Common myeloid progenitor, CD34-positive (primary cell): Measurements from ENCODE around the gene PPFIA4.

Experiments
- CTCF ChIA-PET: fragments of 350-600 bp; sonication (Branson Sonifier 250); formaldehyde crosslinking; loops from one replicate; lab custom pipeline; 2021; ENCODE audit warnings: antibody characterized with exemption; lab: Charles Lee
- POLR2A ChIA-PET: fragments of 350-600 bp; sonication (Branson Sonifier 250); formaldehyde crosslinking; loops from one replicate; lab custom pipeline; 2021; ENCODE audit warnings: antibody characterized with exemption; lab: Charles Lee
- DNase-seq, 3 donors: peaks; one replicate each; pipeline versions ENCODE4 v3.0.0 to v3.0.0-alpha.2; 2013
- H3K27ac ChIP-seq, 2 experiments: 1 replicate in 1 of 2; 2 replicates in 1 of 2; pipeline ENCODE4 v1.7.0; 2013; ENCODE audit warnings: inconsistent platforms in 2 of 2, low read length in 2 of 2, mild to moderate bottlenecking in 2 of 2, low read depth in 1 of 2, moderate library complexity in 1 of 2; ENCODE audit not compliant: severe bottlenecking in 2 of 2, insufficient read depth in 1 of 2, poor library complexity in 1 of 2
- H3K27me3 ChIP-seq, 5 experiments: replicated peaks in 2 of 5; 1 replicate in 3 of 5; 2 replicates in 2 of 5; pipeline versions ENCODE4 v1.6.1 to v1.7.0; 2013; ENCODE audit warnings: low read length in 4 of 5, mild to moderate bottlenecking in 2 of 5, moderate library complexity in 2 of 5, inconsistent platforms in 1 of 5; ENCODE audit not compliant: insufficient read depth in 5 of 5, control insufficient read depth in 4 of 5
- H3K36me3 ChIP-seq, 4 experiments: 1 replicate in 2 of 4; 2 replicates in 2 of 4; pipeline versions ENCODE4 v1.6.1 to v1.7.0; 2013; ENCODE audit warnings: low read length in 3 of 4, control low read depth in 1 of 4, mild to moderate bottlenecking in 1 of 4; ENCODE audit not compliant: control insufficient read depth in 4 of 4, insufficient read depth in 4 of 4
- H3K4me1 ChIP-seq, 4 experiments: 1 replicate in 3 of 4; 2 replicates in 1 of 4; pipeline versions ENCODE4 v1.6.1 to v1.7.1; 2013; ENCODE audit warnings: low read length in 3 of 4, mild to moderate bottlenecking in 3 of 4, control low read depth in 1 of 4, inconsistent platforms in 1 of 4, moderate library complexity in 1 of 4; ENCODE audit not compliant: control insufficient read depth in 4 of 4, insufficient read depth in 4 of 4; ENCODE audit errors: control extremely low read depth in 1 of 4
- H3K4me3 ChIP-seq, 7 experiments: 1 replicate in 4 of 7; 2 replicates in 3 of 7; pipeline versions ENCODE4 v1.5.1 to v1.7.0; 2013; ENCODE audit warnings: mild to moderate bottlenecking in 7 of 7, low read length in 6 of 7, moderate library complexity in 6 of 7, inconsistent platforms in 2 of 7, low read depth in 2 of 7, control low read depth in 1 of 7; ENCODE audit not compliant: insufficient read depth in 4 of 7, control insufficient read depth in 1 of 7; ENCODE audit errors: extremely low read depth in 1 of 7
- H3K9me3 ChIP-seq, 5 experiments: 1 replicate in 4 of 5; 2 replicates in 1 of 5; pipeline versions ENCODE4 v1.6.1 to v1.7.1; 2013; ENCODE audit warnings: low read length in 4 of 5, mild to moderate bottlenecking in 2 of 5, inconsistent platforms in 1 of 5, low read depth in 1 of 5, moderate library complexity in 1 of 5; ENCODE audit not compliant: control insufficient read depth in 4 of 5, insufficient read depth in 2 of 5; ENCODE audit errors: control extremely low read depth in 1 of 5
- WGBS: methylation state at CpG from one replicate; pipeline ENCODE4 v1.1.5; 2013; ENCODE audit not compliant: insufficient coverage; 5-methylcytosine and 5-hydroxymethylcytosine counted together

PPFIA4 gene

DNA sequence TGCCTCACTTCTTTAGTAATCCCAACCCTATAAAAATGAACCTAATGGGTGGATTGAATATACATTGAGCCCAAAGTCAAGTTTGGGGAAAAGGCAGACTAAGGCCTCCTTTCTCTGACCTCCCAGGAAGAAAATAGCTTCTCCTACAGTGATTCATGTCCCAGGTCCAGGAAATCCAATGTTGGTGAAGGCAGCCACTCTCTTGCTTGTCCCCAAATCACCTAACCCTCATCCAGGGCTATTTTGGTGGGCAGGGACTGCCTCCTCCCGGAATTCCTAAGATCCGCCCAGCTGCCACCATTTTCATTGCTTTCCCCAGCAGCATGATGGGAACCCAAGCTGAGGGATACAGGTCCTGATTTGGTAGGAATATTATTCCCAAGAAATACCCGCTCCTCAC is 51.1 kb downstream of the PPFIA4 start:
- Histone ChIP-seq H3K27me3 (peaks cover 0 to 35% (median 2%) of the 10 kb centered on the region in 5 experiments), H3K4me1 (peaks cover 0 to 22% (median 17%) of the 10 kb centered on the region in 4 experiments), H3K4me3 (no peak overlapping the region), H3K9me3 (no peaks in the 10 kb centered on the region), H3K27ac (no peak overlapping the region), H3K36me3 (no peaks in the 10 kb centered on the region)
- no peak for DNase-seq
- 100% methylated on average over 2 of the region's 3 CpGs for WGBS
- ChIA-PET POLR2A (no interaction called here), CTCF (interaction anchor here (0.9 to 2.9 kb wide), 10 partner anchors 15 to 190 kb away, joined by 3 to 8 read pairs (median 4); no protein-coding TSS in a partner anchor)

DNA sequence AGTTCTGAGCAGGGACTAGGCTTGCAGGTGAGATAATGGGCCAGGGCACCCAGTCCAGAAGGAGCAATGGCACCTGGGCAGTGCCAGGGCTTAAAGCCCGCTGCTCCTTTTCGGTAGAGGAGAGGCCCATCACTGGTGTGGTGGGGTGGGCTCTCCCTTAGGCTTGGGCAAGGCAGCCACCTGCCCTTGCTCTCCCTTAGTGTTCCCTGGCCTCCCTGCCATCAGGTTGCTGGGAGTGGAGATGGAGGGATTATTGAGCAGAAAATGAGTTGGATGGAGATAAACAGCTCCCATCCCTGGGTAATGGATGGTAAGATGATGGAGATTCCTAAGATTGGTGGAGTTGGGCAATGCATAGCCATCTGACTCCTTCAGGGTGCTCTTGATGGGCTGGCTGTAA is 51.7 kb downstream of the PPFIA4 start:
- Histone ChIP-seq H3K4me3 (no peak overlapping the region), H3K9me3 (no peaks in the 10 kb centered on the region), H3K27ac (no peak overlapping the region), H3K27me3 (peaks cover 0 to 35% (median 2%) of the 10 kb centered on the region in 5 experiments), H3K36me3 (no peaks in the 10 kb centered on the region), H3K4me1 (peaks cover 0 to 27% (median 20%) of the 10 kb centered on the region in 4 experiments)
- WGBS: no CpG with 5 or more reads among the region's 2 CpGs
- POLR2A ChIA-PET: no interaction called here
- DNase-seq: no peak
- CTCF ChIA-PET: interaction anchor here (0.9 to 2.9 kb wide), 6 partner anchors 16 to 189 kb away, joined by 3 to 8 read pairs (median 5); no protein-coding TSS in a partner anchor

DNA sequence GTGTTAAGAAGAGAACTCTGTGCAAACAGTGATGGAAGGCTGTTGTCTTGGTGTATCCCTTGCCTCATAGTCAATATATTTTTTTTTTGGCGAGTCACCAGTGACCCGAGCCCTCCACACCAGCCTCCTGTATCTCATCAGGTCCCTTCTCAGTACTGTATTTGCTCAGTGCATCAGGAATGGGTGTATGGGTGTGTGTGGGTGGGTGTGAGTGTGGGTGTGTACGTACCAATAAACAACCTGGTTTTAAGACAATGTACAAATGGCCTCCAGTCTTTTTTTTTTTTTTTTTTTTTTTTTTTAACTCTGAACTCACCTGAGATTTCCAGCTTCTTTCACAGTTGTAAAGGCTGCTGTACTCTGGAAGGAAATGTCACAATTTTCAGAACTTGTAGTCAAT is 52.2 kb downstream of the PPFIA4 start:
- WGBS: no CpG with 5 or more reads among the region's 3 CpGs
- Histone ChIP-seq H3K9me3 (no peaks in the 10 kb centered on the region), H3K4me3 (no peak overlapping the region), H3K36me3 (no peaks in the 10 kb centered on the region), H3K4me1 (peaks cover 0 to 27% (median 20%) of the 10 kb centered on the region in 4 experiments), H3K27ac (no peak overlapping the region), H3K27me3 (peaks cover 0 to 33% (median 2%) of the 10 kb centered on the region in 5 experiments)
- ChIA-PET CTCF (interaction anchor here (0.9 to 2.9 kb wide), 4 partner anchors 16 to 191 kb away, joined by 3 to 7 read pairs (median 4); no protein-coding TSS in a partner anchor), POLR2A (interaction anchor here (0.6 to 0.7 kb wide), 2 partner anchors 21 to 190 kb away, joined by 3 to 4 read pairs; no protein-coding TSS in a partner anchor)
- no peak for DNase-seq

DNA sequence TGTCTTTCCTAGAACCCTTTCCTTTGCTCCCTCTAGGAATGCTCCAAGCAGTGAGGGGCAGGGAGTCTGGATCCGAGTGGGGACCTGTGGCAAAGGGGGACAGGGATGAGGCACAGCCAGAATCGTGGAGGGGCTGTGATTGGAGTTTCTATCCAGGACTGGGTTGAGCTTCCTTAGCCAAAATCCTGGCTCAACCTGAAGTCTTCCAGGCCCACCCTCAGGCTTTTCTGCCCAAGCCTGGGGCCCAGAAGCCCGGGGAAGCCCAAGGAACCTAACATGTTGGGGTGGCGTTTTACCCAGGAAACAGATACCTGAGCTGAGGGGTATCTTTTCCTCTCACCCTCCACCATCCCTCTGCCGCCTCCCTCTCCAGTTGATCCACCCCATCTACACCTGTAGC is 54.2 kb downstream of the PPFIA4 start:
- Histone ChIP-seq H3K36me3 (no peaks in the 10 kb centered on the region), H3K27me3 (peaks cover 0 to 24% (median 0%) of the 10 kb centered on the region in 5 experiments), H3K4me3 (no peak overlapping the region), H3K4me1 (peaks cover 0 to 18% (median 15%) of the 10 kb centered on the region in 4 experiments), H3K27ac (no peak overlapping the region), H3K9me3 (no peaks in the 10 kb centered on the region)
- ChIA-PET POLR2A (no interaction called here), CTCF (interaction anchor here (1.1 kb wide), 1 partner anchor 10 kb away, joined by 4 read pairs; no protein-coding TSS in a partner anchor)
- DNase-seq: no peak
- 100% methylated on average over 4 of the region's 5 CpGs for WGBS

DNA sequence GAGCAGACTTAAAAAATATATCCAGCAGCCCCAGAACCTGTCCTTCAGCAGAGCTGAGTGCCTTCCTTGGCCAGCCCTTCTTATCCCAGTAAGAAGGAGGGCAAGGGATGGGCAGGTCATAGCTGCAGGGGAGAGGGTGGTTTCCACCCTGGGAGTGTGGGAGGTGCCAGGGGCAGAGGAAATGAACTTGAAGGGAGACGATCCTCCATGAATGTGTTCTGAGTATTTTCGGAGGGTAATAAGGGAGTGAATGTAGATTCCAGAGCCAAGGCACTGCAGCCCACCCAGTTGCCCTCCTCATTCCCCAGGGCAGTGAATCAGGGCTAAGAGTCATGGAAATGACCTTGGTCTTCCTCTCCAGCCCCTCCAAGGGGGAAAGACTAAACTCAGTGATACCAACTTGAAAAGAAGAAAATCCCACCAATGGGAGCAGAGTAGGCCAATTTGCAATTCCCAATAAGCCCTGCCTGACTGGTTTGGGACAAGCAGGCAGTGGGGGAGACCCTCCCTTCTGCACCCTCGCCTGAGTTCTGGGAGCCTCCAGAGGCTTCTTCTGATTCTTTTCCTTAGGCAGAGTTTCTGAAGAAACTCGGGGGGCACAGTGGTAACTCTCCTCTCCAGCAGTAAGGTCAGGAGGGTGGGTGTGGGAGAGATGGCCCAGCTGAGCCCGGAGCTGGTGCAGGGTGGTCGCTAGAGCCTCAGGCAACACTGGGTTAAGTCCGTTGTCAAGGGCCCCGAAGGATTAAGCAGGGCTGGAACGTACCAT is 55.4 kb downstream of the PPFIA4 start:
- Histone ChIP-seq H3K9me3 (no peaks in the 10 kb centered on the region), H3K36me3 (no peaks in the 10 kb centered on the region), H3K27me3 (peaks cover 0 to 20% (median 0%) of the 10 kb centered on the region in 5 experiments), H3K27ac (no peak overlapping the region), H3K4me3 (no peak overlapping the region), H3K4me1 (peaks cover 0 to 7% (median 4%) of the 10 kb centered on the region in 4 experiments)
- WGBS: 83% methylated on average over 8 of the region's 9 CpGs
- ChIA-PET CTCF (interaction anchor here (0.9 to 2.6 kb wide), 6 partner anchors 17 to 89 kb away, joined by 3 to 8 read pairs (median 4); no protein-coding TSS in a partner anchor), POLR2A (no interaction called here)
- no peak for DNase-seq

DNA sequence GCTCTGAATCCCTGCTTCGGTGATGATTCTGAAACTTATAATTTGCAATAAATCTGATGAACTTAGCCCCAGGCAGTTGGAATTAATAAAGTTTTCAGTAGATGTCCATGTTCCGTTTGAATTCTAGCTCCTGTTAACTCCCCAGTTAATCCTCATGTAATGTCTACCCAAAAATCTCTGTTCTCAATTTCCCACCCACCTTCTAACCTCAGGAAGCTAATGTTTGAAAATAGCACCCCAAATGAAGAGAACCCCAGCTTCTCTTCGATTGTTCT is 55.9 kb downstream of the PPFIA4 start:
- ChIA-PET POLR2A (no interaction called here), CTCF (interaction anchor here (0.9 to 2.6 kb wide), 6 partner anchors 16 to 88 kb away, joined by 3 to 8 read pairs (median 4); no protein-coding TSS in a partner anchor)
- Histone ChIP-seq H3K4me3 (no peak overlapping the region), H3K27me3 (peaks cover 0 to 16% (median 0%) of the 10 kb centered on the region in 5 experiments), H3K36me3 (no peaks in the 10 kb centered on the region), H3K27ac (no peak overlapping the region), H3K4me1 (peaks cover 0 to 7% (median 4%) of the 10 kb centered on the region in 4 experiments), H3K9me3 (no peaks in the 10 kb centered on the region)
- 87% methylated on average over 3 of the region's 3 CpGs for WGBS
- no peak for DNase-seq
